Measurements from ENCODE around the gene EEFSEC. TPM values are rescaled to one million over a fixed set of nuclear protein-coding genes. Genes with fewer than 3 reads are reported as not detected.

The EEFSEC gene
- total RNA-seq, 2 experiments from 2014 or later = 19.2 to 19.6 TPM

DNA sequence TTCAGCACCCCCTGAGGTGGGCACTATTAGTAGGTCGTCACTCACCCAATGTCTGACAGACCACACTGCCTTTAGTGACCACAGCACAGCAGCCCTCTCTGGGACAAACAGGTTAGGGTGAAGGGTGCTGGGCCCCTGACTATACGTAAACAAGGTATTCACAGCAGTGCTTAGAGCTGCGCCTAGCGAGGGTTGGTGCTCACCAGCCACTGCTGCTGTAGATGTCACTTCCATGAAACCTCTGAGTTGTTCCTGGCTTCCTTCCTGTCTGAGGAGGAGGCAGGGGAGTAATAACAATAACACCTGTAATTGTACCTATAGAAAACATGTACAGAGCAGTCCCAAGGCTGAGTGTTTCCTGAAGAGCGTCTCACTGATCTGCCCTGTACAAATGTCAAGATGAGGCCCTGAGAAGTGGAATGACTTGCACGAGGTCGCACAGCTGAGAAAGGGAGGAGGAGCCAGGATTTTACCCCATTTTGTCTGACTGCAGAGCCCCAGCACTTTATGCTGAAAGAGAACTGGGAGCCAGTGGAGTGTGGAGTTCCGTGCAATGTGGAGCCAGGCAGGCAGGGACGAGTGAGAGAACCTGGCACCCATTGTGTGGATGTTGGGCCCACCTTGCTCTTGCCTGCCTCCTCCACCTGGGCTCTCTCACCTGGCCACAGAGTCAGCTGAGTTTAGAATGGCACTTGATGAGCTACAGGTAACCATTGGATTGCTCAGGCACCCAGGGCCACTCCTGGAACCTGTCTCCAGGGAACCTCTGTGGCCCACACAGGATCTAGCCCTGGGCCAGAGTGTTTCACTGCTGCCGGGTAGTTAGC, 219.6 kb downstream of the EEFSEC start:
- ATAC-seq (peak; percentile 55), DNase-seq (peak; percentile 7)
- intact Hi-C loops (cut with micrococcal nuclease) = no loop called here
- H3K4me3 Mint-ChIP-seq = no peak overlapping the region
- H3K9me3 Mint-ChIP-seq = no peaks in the 10 kb centered on the region
- H3K36me3 Mint-ChIP-seq (ENCODE audit: low read depth) = peaks cover 5% of the 10 kb centered on the region
- peaks cover 5% of the 10 kb centered on the region for H3K4me1 Mint-ChIP-seq (ENCODE audit: low read depth)
- ChIA-PET CTCF (no interaction called here), POLR2A (no interaction called here)
- H3K27me3 Mint-ChIP-seq = no peaks in the 10 kb centered on the region
- H3K27ac Mint-ChIP-seq = no peak overlapping the region
- TF ChIP-seq CTCF (IDR thresholded peaks at IDR 0.05) = no peak

DNA sequence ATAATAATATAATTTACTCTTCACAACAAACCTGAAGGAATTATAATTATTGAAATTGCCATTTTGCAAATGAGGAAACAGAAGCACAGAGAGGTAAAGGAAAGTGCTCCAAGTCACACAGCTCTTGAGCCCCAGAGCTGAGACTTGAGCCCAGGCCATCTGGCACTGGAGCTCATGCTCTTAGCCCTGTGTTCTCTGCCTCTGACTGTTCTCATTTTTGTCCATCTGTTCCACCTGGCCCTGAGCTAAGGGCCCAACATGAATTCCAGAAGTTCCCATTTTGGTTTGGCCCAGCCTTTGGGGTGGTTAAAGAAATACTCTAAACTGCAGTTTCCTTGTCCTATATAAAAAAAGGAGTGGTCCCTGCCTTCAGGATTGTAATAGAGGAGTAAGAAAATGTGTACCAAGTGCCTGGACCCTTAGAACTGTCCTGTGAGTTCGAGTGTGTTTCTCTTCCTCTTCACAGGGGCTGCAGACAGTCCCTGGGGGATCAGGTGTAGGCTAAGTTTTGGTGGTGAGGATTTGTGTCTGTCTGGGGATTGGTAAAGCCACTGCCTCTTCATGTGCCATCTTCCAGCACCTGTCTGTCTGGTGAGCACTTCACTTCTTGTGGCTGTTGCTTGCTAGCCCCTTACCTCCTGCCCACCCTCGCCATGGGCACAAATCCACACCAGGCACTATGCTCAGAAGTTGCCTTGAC, 221.6 kb downstream of the EEFSEC start:
- ChIA-PET POLR2A (no interaction called here), CTCF (no interaction called here)
- Mint-ChIP-seq H3K27ac (no peak overlapping the region), H3K4me3 (no peak overlapping the region), H3K4me1 (ENCODE audit: low read depth) (peaks cover 5% of the 10 kb centered on the region), H3K36me3 (ENCODE audit: low read depth) (peaks cover 5% of the 10 kb centered on the region), H3K27me3 (no peaks in the 10 kb centered on the region), H3K9me3 (no peaks in the 10 kb centered on the region)
- intact Hi-C loops (cut with micrococcal nuclease) = no loop called here
- TF ChIP-seq CTCF (IDR thresholded peaks at IDR 0.05) = no peak
- ATAC-seq (no peak), DNase-seq (no peak)

- intact Hi-C loops (cut with micrococcal nuclease) = no loop called here
- Mint-ChIP-seq H3K4me1 (ENCODE audit: low read depth) (peaks cover 5% of the 10 kb centered on the region), H3K27ac (no peak overlapping the region), H3K9me3 (no peaks in the 10 kb centered on the region), H3K4me3 (no peak overlapping the region), H3K27me3 (no peaks in the 10 kb centered on the region), H3K36me3 (ENCODE audit: low read depth) (peaks cover 5% of the 10 kb centered on the region)
- no peak for DNase-seq
- ChIA-PET POLR2A (no interaction called here), CTCF (no interaction called here)
- ATAC-seq = no peak
- no peak for TF ChIP-seq CTCF (IDR thresholded peaks at IDR 0.05)
Measured at GRCh38 chr3:128376516-128376915, 223.2 kb downstream of the EEFSEC start.

GRCh38 chr3:128378631-128379347, 225.5 kb downstream of the EEFSEC start:
- ChIA-PET CTCF (no interaction called here), POLR2A (no interaction called here)
- H3K4me3 Mint-ChIP-seq = no peak overlapping the region
- no peak for DNase-seq
- intact Hi-C loops (cut with micrococcal nuclease) = no loop called here
- no peaks in the 10 kb centered on the region for H3K36me3 Mint-ChIP-seq (ENCODE audit: low read depth)
- TF ChIP-seq CTCF (IDR thresholded peaks at IDR 0.05) = no peak
- no peaks in the 10 kb centered on the region for H3K9me3 Mint-ChIP-seq
- no peak for ATAC-seq
- H3K27ac Mint-ChIP-seq = no peak overlapping the region
- no peaks in the 10 kb centered on the region for H3K27me3 Mint-ChIP-seq
- peaks cover 6% of the 10 kb centered on the region for H3K4me1 Mint-ChIP-seq (ENCODE audit: low read depth)
